Measurements from ENCODE around the gene MITF.
A peak's percentile ranks its signal among the peaks of the same experiment; 100 is the strongest.

The MITF gene

GRCh38 chr3:69729147-69729919 lies 9.9 kb upstream of the MITF start:
- DNase-seq = no peak

DNA sequence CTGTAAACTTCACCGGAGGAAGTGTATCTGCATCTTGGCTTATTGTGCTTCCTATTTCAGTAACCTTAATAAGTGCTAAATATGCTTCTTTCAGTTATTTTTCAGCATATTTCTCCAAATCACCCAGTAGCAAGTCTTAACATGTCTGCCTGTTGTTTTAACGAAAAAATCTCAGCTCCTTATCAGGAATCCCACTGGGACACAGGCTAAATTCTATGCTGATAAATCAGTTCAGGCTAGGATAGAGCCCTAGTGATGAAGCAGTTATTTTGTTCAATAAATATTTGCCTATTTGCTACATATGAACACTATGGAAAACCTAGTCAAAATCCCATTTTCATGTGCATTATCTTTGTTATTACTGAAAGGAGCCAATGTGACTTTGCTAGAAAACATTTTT lies 8.2 kb upstream of the MITF start:
- DNase-seq = no peak

DNA sequence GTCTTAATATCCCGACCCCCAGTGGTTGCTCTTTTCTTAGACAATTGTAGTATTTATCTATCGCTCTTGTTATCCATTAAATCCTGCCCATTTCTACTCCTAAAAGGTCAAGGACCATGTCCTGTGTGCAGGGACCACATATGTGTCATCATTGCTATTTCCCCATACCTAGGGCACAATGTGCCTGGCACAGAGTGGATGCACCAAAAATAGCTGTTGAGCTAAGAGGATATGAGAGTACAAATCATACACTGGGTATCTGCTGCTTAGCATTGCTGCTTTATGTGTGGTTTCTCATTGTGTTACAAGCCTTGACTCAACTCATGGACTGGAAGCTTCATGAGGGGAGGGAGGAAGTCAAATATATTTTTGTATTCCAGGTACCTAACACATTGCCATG lies 3.4 kb upstream of the MITF start:
- DNase-seq = no peak

DNA sequence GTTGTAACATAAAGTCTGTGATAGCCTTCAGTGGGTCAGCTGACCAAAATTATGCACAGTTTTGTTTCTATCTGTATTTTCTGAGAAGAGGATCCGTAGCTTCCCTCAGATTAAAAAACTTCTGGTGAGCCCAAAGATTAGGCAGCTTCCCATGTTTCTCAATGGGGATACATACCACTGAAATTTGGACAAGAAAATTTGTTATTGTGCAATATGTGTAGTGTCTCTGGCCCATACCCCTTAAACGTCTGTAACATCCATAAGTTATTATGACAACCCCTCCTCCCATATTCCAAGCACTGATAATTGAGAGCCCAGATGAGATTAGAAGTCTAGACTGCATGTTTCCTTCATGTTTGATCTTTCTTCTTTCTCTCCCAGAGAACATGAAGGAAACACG lies 1.9 kb upstream of the MITF start:
- no peak for DNase-seq

- DNase-seq = no peak
Observed at GRCh38 chr3:69738315-69738714, 949 bp upstream of the MITF start.

DNA sequence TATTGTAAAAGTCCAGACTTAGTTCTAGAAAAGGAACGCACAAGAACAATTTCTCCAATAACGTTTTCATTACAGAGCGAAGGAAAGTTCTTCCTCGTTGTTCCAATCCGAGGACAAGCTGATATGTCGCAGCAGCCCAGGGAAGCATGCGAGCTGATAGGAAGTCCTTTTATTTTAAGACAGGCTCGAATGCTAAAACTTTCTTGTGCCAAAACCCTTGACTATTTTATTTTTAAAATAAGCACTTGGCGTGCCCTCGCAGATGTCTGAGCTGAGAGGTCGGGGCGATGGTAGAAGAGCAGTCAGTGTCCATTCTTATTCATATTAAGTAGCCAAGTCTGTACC lies 433 bp upstream of the MITF start:
- peak; percentile 5 for DNase-seq

GRCh38 chr3:69740103-69741021 lies 1.1 kb downstream of the MITF start:
- DNase-seq = no peak

- no peak for DNase-seq
Observed at GRCh38 chr3:69741032-69741767, 1.9 kb downstream of the MITF start.

- no peak for DNase-seq
Observed at GRCh38 chr3:69742391-69742790, 3.1 kb downstream of the MITF start.

GRCh38 chr3:69743975-69744906 lies 5.0 kb downstream of the MITF start:
- DNase-seq = no peak

DNA sequence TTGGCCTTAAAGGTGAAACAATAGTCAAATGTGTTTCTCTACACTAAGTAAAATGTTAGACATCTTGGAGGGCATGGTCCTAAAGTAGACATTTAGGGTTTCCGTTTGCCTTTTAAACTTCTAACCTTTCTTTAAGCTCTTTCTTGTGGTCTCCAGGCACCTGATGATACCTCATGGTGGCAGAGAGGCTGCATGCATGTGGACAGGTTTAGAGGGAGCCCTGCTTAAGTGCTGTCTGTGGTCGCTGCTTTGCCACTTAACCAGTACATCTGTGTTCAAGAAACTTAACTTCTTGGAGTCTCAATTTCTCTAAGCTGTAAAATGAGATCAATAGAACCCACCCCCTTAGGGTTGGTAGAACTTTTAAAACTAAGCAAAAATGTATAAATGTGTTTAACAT lies 6.2 kb downstream of the MITF start:
- DNase-seq = no peak

DNA sequence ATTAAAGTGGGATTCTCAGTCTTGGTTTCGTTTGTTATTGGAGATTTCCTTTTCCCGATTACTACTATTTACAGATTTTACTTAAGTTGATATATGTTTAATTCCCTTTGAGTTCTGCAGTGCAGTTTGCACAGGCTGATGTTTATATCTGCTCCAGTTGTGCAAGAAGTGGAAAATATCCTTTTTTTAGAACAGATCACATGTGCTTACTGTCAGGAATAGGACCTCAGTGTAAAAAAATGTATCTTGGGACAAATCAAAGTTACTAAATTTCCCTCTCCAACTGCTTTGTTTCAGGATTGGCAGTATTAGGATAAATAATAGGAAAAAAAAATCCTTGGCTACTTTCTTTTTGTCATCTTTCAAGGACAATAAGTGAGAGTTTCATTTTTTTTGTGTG lies 6.9 kb downstream of the MITF start:
- no peak for DNase-seq

- no peak for DNase-seq
Observed at GRCh38 chr3:69747511-69748258, 8.4 kb downstream of the MITF start.

DNA sequence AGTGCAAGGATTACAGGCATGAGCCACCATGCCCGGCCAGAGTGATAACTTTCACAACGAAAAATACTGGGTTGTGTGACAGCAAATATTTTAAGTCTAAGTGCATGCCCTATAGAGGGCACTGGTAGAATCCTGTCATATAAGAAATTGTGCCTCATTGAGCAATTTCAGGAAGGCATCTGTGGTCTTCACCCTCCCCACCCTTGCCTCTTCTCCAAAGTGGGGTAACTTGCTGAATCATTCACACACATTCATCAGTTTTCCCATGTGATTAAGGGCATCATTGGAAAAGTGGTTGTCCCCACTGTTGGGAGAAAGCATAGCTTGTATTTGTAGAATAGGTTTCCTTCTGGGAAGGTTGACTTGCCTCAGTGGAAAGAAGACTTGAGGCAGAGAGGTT lies 9.2 kb downstream of the MITF start:
- no peak for DNase-seq

GRCh38 chr3:69749461-69749860 lies 10.2 kb downstream of the MITF start:
- no peak for DNase-seq

DNA sequence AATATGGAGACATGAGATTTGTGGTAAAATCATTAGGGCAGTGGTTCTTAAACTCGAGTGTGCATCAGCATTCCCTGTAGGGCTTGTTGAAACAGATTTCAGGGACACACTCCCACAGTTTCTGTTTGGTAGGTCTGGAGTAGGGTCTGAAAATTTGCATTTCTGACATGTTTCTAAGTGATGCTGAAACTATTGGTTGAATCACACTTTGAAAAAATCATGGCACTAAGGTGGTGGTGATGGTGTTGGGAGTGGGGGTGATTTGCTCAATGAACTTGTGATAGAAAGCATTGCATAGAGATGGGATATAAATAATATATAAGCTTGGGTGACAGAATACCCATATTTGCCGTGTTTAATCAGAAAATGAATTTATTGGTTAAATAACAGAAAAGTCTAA lies 11.3 kb downstream of the MITF start:
- no peak for DNase-seq

DNA sequence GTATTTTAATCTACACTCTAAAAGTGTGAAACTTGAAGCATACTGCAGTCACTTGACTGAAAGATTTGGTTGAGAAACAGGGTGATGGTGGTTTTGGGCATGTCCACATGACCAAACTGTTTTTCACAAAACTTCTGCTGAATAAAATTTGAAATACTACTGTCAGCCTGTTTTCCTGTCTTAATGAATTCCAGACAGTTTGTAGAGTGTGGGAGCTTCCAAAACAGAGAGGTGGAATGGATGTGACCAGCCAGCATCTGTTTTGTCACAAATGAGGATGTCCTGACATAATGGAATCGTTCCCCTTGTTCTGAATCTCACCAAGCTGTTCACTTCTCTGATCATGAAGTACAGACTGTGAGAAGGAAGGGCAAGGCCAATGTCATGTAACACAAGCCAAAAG lies 11.8 kb downstream of the MITF start:
- DNase-seq = no peak

- DNase-seq = no peak
Observed at GRCh38 chr3:69752241-69752640, 13.0 kb downstream of the MITF start.

GRCh38 chr3:69753179-69753775 lies 14.0 kb downstream of the MITF start:
- DNase-seq = no peak

DNA sequence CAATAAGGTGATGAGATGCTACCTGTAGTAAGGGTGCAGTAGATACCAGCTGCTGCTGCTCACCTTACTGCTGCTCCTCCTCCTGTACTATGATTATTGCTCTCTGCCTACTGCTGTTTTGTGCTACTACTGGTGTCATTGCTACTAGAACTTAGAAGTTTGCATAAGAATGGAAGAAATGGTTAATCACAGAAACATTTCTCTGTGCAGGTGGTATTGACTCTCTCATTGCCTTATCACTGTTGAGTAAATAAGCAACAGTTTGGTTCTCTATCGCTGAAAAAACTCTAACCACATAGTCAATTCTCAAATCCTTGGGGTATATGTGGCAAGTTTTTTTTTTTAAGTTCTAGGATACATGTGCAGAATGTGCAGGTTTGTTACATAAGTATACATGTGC lies 16.5 kb downstream of the MITF start:
- no peak for DNase-seq

All from KG1 (cell line).